Measurements from ENCODE around the gene SPRED3. TPM values are rescaled to one million over a fixed set of nuclear protein-coding genes. Genes with fewer than 3 reads are reported as not detected.
"Not testable (repeated sequence)": the region's sequence is repeated elsewhere in the genome, so short reads cannot be mapped to it uniquely, and the experiment has no call there.

The SPRED3 gene, protein sequence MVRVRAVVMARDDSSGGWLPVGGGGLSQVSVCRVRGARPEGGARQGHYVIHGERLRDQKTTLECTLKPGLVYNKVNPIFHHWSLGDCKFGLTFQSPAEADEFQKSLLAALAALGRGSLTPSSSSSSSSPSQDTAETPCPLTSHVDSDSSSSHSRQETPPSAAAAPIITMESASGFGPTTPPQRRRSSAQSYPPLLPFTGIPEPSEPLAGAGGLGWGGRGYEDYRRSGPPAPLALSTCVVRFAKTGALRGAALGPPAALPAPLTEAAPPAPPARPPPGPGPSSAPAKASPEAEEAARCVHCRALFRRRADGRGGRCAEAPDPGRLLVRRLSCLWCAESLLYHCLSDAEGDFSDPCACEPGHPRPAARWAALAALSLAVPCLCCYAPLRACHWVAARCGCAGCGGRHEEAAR
- total RNA-seq, result 1 to 10 TPM; 3.0 to 3.8 TPM
- polyA plus RNA-seq, result under 1 TPM in 1 of 2 donors, not detected in 1; 0.07 TPM

DNA sequence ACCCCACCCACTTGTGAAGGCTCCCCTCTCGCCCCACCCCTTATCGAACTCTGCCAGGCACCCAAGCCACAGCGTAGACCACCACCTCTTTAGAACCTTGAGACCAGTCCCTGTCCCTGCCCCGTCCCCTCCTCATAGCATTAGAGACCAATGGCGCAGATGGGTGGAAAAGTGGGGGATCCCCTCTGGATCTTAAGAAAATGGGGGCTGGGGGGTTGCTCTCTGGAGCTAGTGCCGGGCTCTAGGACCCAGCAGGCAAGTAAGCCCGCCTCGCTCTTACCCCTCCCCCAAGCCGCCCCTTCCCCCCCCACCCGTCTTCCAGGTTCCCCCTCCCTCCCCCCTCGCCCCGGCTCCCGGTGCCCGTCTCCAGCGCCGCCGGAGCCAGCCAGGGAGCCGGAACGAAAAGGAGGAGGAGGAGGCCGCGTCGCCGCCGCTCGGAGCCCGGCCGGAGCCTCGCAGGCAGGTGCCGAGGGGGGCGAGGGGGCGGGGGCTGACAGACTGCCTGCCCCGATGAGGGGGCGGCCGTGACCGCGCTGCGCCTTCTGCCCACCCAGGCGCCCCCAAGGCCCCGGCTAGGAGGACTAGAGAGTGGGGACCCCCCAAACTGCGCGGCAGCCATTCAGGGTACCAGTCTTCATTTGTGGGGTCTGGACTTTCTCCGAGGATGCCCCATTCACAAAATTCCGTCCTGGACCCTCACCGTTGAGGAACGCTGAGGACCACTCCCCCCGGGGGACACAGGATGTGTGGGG lies at the start of gene SPRED3:
TSS of gene SPRED3 (plus strand) at position 349 of the 752 bp plus-strand sequence. CDS start 1,606 bp downstream, outside the sequence.
- no peaks in the 10 kb centered on the region for H3K9me3 Mint-ChIP-seq
- CTCF ChIA-PET (ENCODE audit: partially characterized antibody), result interaction anchor here (1.9 to 2.3 kb wide), 3 partner anchors 12 to 14 kb away, joined by 9 to 16 read pairs (median 9); partner anchors contain the start of genes FAM98C and PSMD8
- peaks cover 31% of the 10 kb centered on the region for H3K4me1 ChIP-seq (ENCODE audit: insufficient read depth, low read length)
- H3K27me3 ChIP-seq (ENCODE audit: insufficient read depth, low read length), result no peaks in the 10 kb centered on the region
- POLR2A ChIA-PET (ENCODE audit: partially characterized antibody), result interaction anchor here (1.5 to 4.3 kb wide), 7 partner anchors 8 to 347 kb away, joined by 5 to 78 read pairs (median 7); partner anchors contain the start of genes EIF3K, FAM98C and PSMD8
- peaks cover 12 to 42% (median 17%) of the 10 kb centered on the region in 4 donors for H3K4me1 Mint-ChIP-seq
- H3K36me3 Mint-ChIP-seq, result peaks cover 0 to 10% of the 10 kb centered on the region in 2 donors
- H3K27me3 Mint-ChIP-seq, result peaks cover 0 to 11% of the 10 kb centered on the region in 2 donors
- no peak for DNase-seq
- H3K9me3 ChIP-seq (ENCODE audit: control insufficient read depth in 1 of 2, low read length in 2 of 2), result no peaks in the 10 kb centered on the region
- H3K27ac ChIP-seq (ENCODE audit: low read depth, low read length), result peak within 1 kb of the TSS; percentile 21
- H3K27ac Mint-ChIP-seq, result peak within 1 kb of the TSS; percentile 80 to 99 (median 95)
- peak within 1 kb of the TSS; percentile 65 to 70 for H3K4me3 ChIP-seq (ENCODE audit: low read length in 2 of 2)
- H3K4me3 Mint-ChIP-seq, result peak within 1 kb of the TSS; percentile 89 to 98 (median 94)
- H3K36me3 ChIP-seq (ENCODE audit: insufficient read depth, low read length), result peaks cover 6% of the 10 kb centered on the region
- intact Hi-C loops (cut with micrococcal nuclease), result loop anchor here (1.0 kb wide), 2 partner anchors 14 to 15 kb away; partner anchors contain the start of genes FAM98C and PSMD8

DNA sequence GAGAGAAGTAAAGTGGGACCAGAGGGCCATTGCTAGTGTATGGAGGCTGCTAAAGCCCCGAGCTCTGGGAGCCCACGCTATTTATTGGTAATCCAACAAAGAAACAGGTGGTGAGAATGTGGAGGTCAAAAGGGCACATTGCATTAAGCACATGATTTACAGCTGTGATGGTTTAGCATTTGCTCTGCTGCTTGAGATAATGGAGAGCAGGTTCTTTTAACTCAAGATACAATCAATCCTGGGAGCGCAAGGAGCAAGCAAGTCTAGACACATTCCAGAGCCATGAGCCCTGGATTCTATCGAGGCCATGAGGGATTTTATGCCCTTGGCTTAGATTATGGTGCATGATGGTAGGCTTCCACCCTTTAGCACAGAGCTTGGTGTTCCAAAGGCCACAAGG lies 49.5 kb upstream of the SPRED3 start:
- H3K9me3 ChIP-seq (ENCODE audit: control insufficient read depth in 1 of 2, low read length in 2 of 2); POLR2A ChIA-PET (ENCODE audit: partially characterized antibody); H3K36me3 ChIP-seq (ENCODE audit: insufficient read depth, low read length); H3K9me3 Mint-ChIP-seq; H3K27me3 ChIP-seq (ENCODE audit: insufficient read depth, low read length); H3K4me1 ChIP-seq (ENCODE audit: insufficient read depth, low read length); H3K4me3 ChIP-seq (ENCODE audit: low read length in 2 of 2); H3K27ac ChIP-seq (ENCODE audit: low read depth, low read length); H3K27me3 Mint-ChIP-seq; DNase-seq: not testable (repeated sequence)
- Mint-ChIP-seq H3K4me3 (peak overlapping the region in 2 of 8 donors; percentile 30 to 63), H3K27ac (peak overlapping the region in 1 of 7 donors; percentile 46), H3K4me1 (peaks cover 11 to 20% (median 16%) of the 10 kb centered on the region in 4 donors), H3K36me3 (peaks cover 5 to 14% of the 10 kb centered on the region in 2 donors)
- intact Hi-C loops (cut with micrococcal nuclease), result loop anchor here (5.0 to 10.0 kb wide), 3 partner anchors 197 to 1024 kb away; no protein-coding TSS in a partner anchor
- CTCF ChIA-PET (ENCODE audit: partially characterized antibody), result interaction anchor here (2.0 kb wide), 1 partner anchor 96 kb away, joined by 13 read pairs; no protein-coding TSS in a partner anchor

GRCh38 chr19:38340927-38341326 lies 47.6 kb upstream of the SPRED3 start:
- Mint-ChIP-seq H3K9me3 (peaks cover 0 to 1% (median 0%) of the 10 kb centered on the region in 8 donors), H3K27me3 (no peaks in the 10 kb centered on the region), H3K27ac (peak overlapping the region in 2 of 7 donors; percentile 30 to 69), H3K4me3 (no peak overlapping the region), H3K4me1 (peaks cover 11 to 17% (median 15%) of the 10 kb centered on the region in 4 donors), H3K36me3 (peaks cover 7 to 12% of the 10 kb centered on the region in 2 donors)
- ChIA-PET CTCF (ENCODE audit: partially characterized antibody) (no interaction called here), POLR2A (ENCODE audit: partially characterized antibody) (no interaction called here)
- Histone ChIP-seq H3K27me3 (ENCODE audit: insufficient read depth, low read length) (no peaks in the 10 kb centered on the region), H3K4me3 (ENCODE audit: low read length in 2 of 2) (no peak overlapping the region), H3K27ac (ENCODE audit: low read depth, low read length) (no peak overlapping the region), H3K4me1 (ENCODE audit: insufficient read depth, low read length) (peaks cover 7% of the 10 kb centered on the region), H3K36me3 (ENCODE audit: insufficient read depth, low read length) (no peaks in the 10 kb centered on the region), H3K9me3 (ENCODE audit: control insufficient read depth in 1 of 2, low read length in 2 of 2) (no peaks in the 10 kb centered on the region)
- intact Hi-C loops (cut with micrococcal nuclease), result no loop called here
- DNase-seq, result no peak

DNA sequence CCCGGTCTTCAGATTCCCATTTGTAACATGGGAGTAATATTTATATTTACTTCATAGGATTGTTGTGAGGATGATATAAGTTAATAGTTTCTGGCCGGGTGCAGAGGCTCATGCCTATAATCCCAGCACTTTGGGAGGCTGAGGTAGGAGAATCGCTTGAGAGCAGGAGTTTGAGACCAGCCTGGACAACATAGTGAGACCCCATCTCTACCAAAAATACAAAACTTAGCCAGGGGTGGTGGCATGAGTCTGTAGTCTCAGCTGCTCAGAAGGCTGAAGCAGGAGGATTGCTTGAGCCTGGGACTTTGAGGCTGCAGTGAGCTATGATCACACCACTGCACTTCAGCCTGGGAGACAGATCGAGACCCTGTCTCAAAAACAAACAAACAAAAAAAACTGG lies 41.7 kb upstream of the SPRED3 start:
- intact Hi-C loops (cut with micrococcal nuclease), result no loop called here
- Mint-ChIP-seq H3K27me3 (no peaks in the 10 kb centered on the region), H3K4me3 (no peak overlapping the region), H3K27ac (no peak overlapping the region), H3K9me3 (no peaks in the 10 kb centered on the region), H3K36me3 (peaks cover 1 to 3% of the 10 kb centered on the region in 2 donors), H3K4me1 (no peaks in the 10 kb centered on the region)
- H3K36me3 ChIP-seq (ENCODE audit: insufficient read depth, low read length), result no peaks in the 10 kb centered on the region
- no peaks in the 10 kb centered on the region for H3K9me3 ChIP-seq (ENCODE audit: control insufficient read depth in 1 of 2, low read length in 2 of 2)
- no peaks in the 10 kb centered on the region for H3K4me1 ChIP-seq (ENCODE audit: insufficient read depth, low read length)
- no peak overlapping the region for H3K27ac ChIP-seq (ENCODE audit: low read depth, low read length)
- CTCF ChIA-PET (ENCODE audit: partially characterized antibody), result no interaction called here
- no peak for DNase-seq
- no peak overlapping the region for H3K4me3 ChIP-seq (ENCODE audit: low read length in 2 of 2)
- POLR2A ChIA-PET (ENCODE audit: partially characterized antibody), result no interaction called here
- no peaks in the 10 kb centered on the region for H3K27me3 ChIP-seq (ENCODE audit: insufficient read depth, low read length)

- no peak overlapping the region for H3K4me3 Mint-ChIP-seq
Measured at GRCh38 chr19:38350883-38351282, 37.6 kb upstream of the SPRED3 start.

GRCh38 chr19:38351865-38352395 lies 36.6 kb upstream of the SPRED3 start:
- H3K27ac Mint-ChIP-seq, result no peak overlapping the region
- ChIA-PET CTCF (ENCODE audit: partially characterized antibody) (no interaction called here), POLR2A (ENCODE audit: partially characterized antibody) (no interaction called here)
- H3K36me3 Mint-ChIP-seq, result no peaks in the 10 kb centered on the region
- H3K4me3 Mint-ChIP-seq, result no peak overlapping the region
- H3K4me1 Mint-ChIP-seq, result no peaks in the 10 kb centered on the region
- Histone ChIP-seq H3K4me1 (ENCODE audit: insufficient read depth, low read length) (no peaks in the 10 kb centered on the region), H3K4me3 (ENCODE audit: low read length in 2 of 2) (no peak overlapping the region), H3K9me3 (ENCODE audit: control insufficient read depth in 1 of 2, low read length in 2 of 2) (no peaks in the 10 kb centered on the region), H3K27ac (ENCODE audit: low read depth, low read length) (no peak overlapping the region), H3K36me3 (ENCODE audit: insufficient read depth, low read length) (no peaks in the 10 kb centered on the region), H3K27me3 (ENCODE audit: insufficient read depth, low read length) (no peaks in the 10 kb centered on the region)
- intact Hi-C loops (cut with micrococcal nuclease), result no loop called here
- no peaks in the 10 kb centered on the region for H3K27me3 Mint-ChIP-seq
- no peaks in the 10 kb centered on the region for H3K9me3 Mint-ChIP-seq
- no peak for DNase-seq

More at GRCh38 chr19:38350883-38351282, 37.6 kb upstream of the SPRED3 start:
- ChIA-PET POLR2A (ENCODE audit: partially characterized antibody) (interaction anchor here (0.9 to 1.2 kb wide), 2 partner anchors 10 to 23 kb away, joined by 3 read pairs; partner anchors contain the start of gene PSMD8), CTCF (ENCODE audit: partially characterized antibody) (no interaction called here)
- Histone ChIP-seq H3K4me1 (ENCODE audit: insufficient read depth, low read length) (no peaks in the 10 kb centered on the region), H3K9me3 (ENCODE audit: control insufficient read depth in 1 of 2, low read length in 2 of 2) (no peaks in the 10 kb centered on the region), H3K27ac (ENCODE audit: low read depth, low read length) (no peak overlapping the region), H3K27me3 (ENCODE audit: insufficient read depth, low read length) (no peaks in the 10 kb centered on the region), H3K36me3 (ENCODE audit: insufficient read depth, low read length) (no peaks in the 10 kb centered on the region), H3K4me3 (ENCODE audit: low read length in 2 of 2) (no peak overlapping the region)
- H3K27ac Mint-ChIP-seq, result no peak overlapping the region
- no peaks in the 10 kb centered on the region for H3K4me1 Mint-ChIP-seq
- no peaks in the 10 kb centered on the region for H3K9me3 Mint-ChIP-seq
- intact Hi-C loops (cut with micrococcal nuclease), result no loop called here
- peaks cover 0 to 1% of the 10 kb centered on the region in 2 donors for H3K36me3 Mint-ChIP-seq
- H3K27me3 Mint-ChIP-seq, result no peaks in the 10 kb centered on the region
- no peak for DNase-seq
